HG03378 (cell line): ENCODE results near the gene SH2D5.
"Not testable (repeated sequence)": the region's sequence is repeated elsewhere in the genome, so short reads cannot be mapped to it uniquely, and the experiment has no call there.

Source experiments
- ATAC-seq: cut with Tn5 transposase; IDR thresholded peaks from one replicate; pipeline ENCODE4 v1.9.1; 2021; ENCODE audit warnings: mild to moderate bottlenecking, moderate library complexity; ENCODE audit not compliant: unreplicated experiment

The SH2D5 gene

DNA sequence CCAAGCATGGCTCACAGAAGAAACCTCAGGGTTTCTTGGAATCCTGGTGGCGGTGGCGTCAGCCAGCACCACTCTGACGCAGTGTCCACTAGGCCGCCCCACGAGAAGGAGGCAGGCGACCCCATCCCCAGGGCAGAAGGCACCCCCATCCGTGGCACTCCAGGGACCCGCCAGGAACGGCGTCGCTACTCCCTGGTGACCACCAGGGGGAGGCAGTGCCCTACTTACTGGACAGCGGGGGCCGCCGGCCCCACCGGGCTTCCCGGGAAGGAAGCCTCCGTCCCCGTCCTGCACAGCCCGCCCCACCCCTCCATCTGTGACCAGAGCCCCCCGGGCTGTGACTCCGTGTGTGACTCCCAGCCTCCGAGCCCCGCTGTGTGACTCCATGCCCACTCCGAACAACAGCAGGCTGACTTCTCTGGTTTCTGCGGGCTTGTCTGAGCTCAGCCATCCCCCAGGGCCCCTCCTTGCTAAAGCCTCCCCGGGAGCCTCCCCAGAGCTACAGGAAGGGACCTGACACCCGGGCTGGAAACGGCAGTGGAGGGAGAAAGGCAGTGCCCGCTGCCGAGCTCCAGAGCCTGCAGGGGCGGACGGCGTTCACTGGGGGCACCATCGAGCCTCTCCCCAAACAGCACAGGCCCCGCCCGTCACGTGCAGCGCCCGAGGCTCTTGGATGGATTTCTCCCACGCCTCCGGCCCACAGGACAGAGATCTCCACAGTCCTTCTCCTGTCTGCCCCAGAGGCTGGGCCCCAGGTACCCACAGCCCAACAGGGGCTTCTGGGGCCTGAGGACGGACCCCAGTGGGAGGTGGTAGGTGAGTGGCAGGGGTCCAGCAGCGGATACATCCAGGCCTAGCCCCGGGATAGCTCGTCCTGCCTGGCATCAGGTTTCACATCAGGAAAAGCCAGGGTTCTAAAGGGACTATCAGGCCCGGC lies 35.8 kb downstream of the SH2D5 start:
- no peak for ATAC-seq

DNA sequence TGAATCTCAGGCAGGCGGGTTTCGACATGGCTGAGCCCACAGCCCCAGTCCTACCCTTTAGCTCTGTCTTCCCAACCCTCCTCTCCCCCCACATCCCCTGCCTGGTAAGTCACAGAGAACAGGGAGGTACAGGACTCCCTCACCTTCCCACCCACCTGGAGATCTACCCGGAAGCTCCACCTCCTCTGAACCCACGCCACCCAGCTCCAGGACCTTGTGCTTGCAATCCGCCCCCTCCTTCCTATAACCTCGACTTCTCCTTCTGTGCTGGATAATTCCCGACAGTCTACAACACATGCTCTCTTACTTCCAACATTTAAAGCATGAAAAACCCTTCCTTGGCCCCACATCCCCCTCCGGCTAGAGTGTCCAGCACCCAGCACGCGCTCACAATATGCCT lies 37.0 kb downstream of the SH2D5 start:
- ATAC-seq = no peak

GRCh38 chr1:20693623-20694022 lies 38.9 kb downstream of the SH2D5 start:
- ATAC-seq = no peak

DNA sequence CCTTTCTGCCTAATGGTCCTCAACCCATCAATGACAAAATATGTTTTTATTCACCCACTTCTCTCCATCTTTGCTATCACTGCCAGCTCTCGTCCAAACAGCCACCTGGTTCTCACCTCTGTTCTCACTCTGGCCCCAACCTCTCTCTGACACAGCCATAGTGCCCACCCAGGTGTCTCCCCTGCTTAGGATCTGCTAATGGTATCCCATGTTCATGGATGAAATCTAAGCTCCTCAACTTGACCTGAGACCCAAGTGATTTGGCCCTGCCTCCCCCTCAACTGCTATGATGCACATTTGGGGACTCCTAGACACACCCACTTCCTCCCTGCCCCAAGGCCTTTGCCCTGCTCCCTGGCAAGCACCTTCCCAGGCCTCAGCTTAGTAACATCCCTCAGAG lies 40.6 kb downstream of the SH2D5 start:
- no peak for ATAC-seq

DNA sequence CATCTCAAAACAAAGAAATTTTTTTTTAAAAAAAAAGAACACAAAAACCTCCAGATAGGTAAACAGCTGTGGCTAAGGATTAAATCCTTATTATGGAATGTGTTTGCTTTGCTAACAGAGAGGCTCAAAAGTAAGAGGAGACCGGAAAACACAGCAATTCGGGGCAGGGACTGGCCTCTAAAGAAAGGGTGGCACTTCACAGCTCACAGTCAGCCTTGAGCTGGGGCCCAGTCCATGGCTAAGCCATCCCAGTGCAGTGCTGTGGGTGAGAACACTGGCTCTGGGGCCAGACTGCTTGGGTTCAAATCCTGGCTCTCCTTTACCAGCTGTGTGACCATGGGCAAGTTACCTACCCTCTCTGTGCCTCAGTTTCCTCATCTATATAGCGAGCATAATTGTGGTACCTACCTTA lies 42.9 kb downstream of the SH2D5 start:
- no peak for ATAC-seq

- ATAC-seq = no peak
These were observed 45.4 kb downstream of the SH2D5 start for GRCh38 chr1:20686883-20687725.

GRCh38 chr1:20685741-20686140 lies 46.8 kb downstream of the SH2D5 start:
- no peak for ATAC-seq

DNA sequence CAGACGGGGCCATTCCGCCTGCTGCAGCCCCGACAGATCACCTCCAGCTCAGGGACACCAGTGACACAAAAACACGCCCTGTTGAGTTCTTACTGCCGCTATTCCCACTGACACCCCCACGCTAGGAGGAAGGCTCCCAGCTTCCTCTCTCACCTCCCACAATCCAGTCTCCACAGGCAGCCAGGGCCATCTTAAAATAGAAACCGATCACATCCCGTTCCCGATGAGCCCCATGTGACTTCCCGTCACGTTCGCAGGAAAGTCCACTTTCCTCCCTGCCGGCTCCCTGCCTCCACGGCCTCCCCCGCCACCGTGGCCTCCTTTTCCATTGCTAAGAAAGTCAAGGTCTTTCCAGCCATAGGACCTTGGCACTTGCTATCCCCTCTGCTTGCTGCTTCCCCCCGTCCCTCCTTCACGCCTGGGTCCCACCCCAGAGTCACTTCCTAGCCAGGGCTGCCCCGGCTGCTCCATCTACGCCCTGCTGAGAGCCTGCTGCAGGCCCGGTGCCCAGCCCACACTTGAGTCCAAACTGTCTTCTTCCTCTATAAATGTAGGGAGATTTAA lies 47.3 kb downstream of the SH2D5 start:
- no peak for ATAC-seq

DNA sequence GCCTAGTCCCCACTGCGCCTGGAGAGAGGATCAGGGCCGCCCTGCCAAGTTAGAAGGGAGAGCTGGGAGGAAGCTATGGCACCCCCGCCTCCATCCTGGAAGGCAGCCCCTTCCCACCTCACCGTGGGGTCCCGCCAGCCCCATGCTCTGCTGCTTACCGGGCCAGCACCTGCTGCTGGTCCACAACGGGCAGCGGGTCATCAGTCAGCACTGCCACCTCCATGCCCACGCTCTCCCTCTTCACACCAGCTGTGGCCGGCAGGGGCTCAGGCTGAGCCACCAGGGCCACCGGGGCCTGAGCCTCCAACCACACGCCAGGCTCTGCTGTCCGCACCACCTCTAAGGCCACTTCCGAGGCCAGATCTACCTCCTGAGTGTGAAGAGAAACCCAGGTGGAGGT lies 47.9 kb downstream of the SH2D5 start:
- ATAC-seq = no peak

DNA sequence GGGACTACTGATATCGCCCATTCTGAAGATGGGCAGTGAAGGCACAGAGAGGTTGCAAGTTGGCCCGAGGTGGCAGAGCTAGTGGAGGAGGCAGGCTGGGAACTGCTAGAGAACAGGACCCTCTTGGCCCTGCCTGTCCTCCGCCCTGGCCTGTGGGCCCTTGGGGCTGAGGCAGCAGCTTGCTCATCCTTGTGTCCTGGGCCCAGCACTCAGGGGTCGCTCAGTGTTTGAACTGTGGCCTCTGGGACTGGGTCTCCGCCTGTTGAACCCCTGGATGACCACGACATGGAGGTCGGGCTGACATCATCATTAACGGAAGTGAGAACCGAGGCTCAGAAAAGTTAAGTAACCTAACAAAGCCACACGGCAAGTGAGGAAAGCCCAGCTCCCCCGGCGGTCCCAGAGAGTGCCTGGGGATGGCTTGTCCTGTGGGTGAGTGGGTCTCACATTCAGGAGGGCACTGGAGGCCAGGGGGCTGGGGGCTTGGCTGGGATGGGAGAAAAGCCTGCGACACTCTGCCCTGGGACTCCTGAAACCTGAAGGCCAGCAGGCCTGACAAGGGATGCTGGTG lies 48.4 kb downstream of the SH2D5 start:
- no peak for ATAC-seq

DNA sequence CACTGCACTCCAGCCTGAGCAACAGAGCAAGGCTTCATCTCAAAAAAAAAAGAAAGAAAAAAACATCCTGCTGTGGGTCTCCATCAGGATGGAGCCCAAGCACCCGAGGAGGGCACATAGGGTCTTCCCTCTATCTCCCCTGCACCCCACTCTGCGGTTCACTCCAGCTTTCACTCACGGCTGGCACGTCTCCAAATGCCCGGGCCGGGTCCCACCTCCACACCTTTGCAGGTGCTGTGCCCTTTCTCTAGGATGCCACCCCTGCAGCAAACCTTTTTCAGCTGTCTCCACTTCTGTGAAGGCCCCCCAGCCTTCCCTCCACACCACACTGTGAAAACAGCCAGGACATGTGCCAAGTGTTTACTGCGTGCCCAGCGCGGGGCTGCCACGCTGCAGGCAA lies 48.9 kb downstream of the SH2D5 start:
- ATAC-seq = no peak

- no peak for ATAC-seq
These were observed 49.8 kb downstream of the SH2D5 start for GRCh38 chr1:20682571-20683236.

- ATAC-seq = no peak
These were observed 50.5 kb downstream of the SH2D5 start for GRCh38 chr1:20681999-20682398.

- ATAC-seq = no peak
These were observed 52.2 kb downstream of the SH2D5 start for GRCh38 chr1:20680269-20680668.

DNA sequence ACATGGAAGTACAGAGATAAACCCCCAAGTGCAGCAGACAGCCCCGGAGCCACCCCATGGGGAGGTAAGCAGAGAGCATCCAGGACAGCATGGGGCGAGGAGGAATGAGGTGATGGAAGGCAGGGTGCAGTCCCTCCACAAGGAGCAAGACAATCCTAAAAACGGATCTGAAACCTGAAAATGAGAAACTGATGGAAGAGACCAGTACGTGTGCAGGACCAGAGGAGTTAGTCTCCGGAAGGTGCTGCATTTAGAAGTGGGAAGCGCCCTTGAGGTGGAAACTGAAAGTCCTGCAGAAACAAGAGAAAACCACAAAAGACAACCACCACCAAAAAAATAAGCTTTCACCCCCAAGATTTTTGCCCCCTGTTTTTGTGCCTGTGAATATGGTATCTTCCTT lies 53.9 kb downstream of the SH2D5 start:
- ATAC-seq = no peak

DNA sequence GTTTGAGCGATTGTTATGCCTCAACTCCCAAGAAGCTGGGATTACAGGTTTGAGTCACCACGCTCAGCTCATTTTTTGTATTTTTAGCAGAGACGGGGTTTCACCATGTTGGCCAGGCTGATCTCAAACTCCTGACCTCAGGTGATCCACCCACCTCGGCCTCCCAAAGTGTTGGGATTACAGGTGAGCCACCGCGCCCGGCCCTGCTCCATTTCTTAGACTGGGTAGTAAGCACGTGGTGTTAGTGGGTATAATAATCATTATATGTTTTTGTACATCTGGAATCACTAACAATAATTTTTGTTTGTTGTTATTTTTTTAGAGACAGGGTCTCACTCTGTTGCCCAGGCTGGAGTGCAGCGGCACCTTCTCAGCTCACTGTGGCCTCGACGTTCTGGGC lies 58.9 kb downstream of the SH2D5 start:
- not testable (repeated sequence) for ATAC-seq

- ATAC-seq = no peak
These were observed 60.3 kb downstream of the SH2D5 start for GRCh38 chr1:20672265-20672632.

DNA sequence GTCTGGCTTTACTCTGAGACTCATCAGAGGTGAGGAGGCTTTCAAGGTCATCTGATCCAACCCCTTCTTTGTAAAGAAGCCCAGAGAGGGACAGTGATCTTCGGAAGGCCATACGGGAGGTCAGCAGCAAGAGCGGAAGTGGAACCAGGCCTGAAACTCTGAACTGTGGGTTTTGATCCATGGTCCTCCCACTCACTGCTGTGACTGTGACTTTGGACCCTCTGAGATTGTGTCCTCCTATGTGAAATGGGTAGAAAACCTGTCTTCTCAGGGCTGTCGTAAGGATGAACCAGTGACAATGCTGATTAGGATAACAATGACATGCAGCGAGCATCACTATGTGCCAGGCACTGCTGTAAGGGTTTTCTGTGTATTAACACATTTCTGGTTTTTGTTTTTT lies 61.6 kb downstream of the SH2D5 start:
- no peak for ATAC-seq
